Measurements from ENCODE around the gene KLC4. TPM values are rescaled to one million over a fixed set of nuclear protein-coding genes. Genes with fewer than 3 reads are reported as not detected.

The KLC4 gene
- total RNA-seq, 2 experiments from 2014 or later, result 12.0 to 12.3 TPM

Other genes starting within 250 kb of the KLC4 start
- gene RPL7L1, start 180.0 kb upstream of the KLC4 start, total RNA-seq, result 100 to 1,000 TPM in 1 of 2 experiments, 10 to 100 TPM in 1; 99.0 to 101 TPM
- not detected for gene PTCRA, start 143.6 kb upstream of the KLC4 start, total RNA-seq
- 10 to 100 TPM; 37.6 to 41.0 TPM for gene CNPY3, start 130.2 kb upstream of the KLC4 start, total RNA-seq
- gene GNMT, start 98.9 kb upstream of the KLC4 start, total RNA-seq, result not detected
- 10 to 100 TPM; 17.1 to 18.2 TPM for gene PEX6, start 80.5 kb upstream of the KLC4 start, total RNA-seq
- 10 to 100 TPM; 52.4 to 54.4 TPM for gene PPP2R5D, start 75.1 kb upstream of the KLC4 start, total RNA-seq
- gene MEA1, start 45.7 kb upstream of the KLC4 start, total RNA-seq, result 10 to 100 TPM; 80.6 to 85.1 TPM
- gene KLHDC3, start 45.4 kb upstream of the KLC4 start, total RNA-seq, result 10 to 100 TPM; 58.6 to 58.9 TPM
- gene RRP36, start 38.0 kb upstream of the KLC4 start, total RNA-seq, result 10 to 100 TPM; 31.0 to 32.7 TPM
- gene CUL7, start 5.8 kb upstream of the KLC4 start, total RNA-seq, result 10 to 100 TPM; 21.9 to 22.1 TPM
- gene MRPL2, start 197 bp upstream of the KLC4 start, total RNA-seq, result 10 to 100 TPM; 87.7 to 95.1 TPM
- 1 to 10 TPM; 2.0 to 2.2 TPM for gene PTK7, start 16.7 kb downstream of the KLC4 start, total RNA-seq
- gene SRF, start 111.6 kb downstream of the KLC4 start, total RNA-seq, result 10 to 100 TPM; 27.8 to 28.2 TPM
- gene CUL9, start 122.6 kb downstream of the KLC4 start, total RNA-seq, result 10 to 100 TPM; 43.1 to 49.3 TPM
- gene DNPH1, start 169.8 kb downstream of the KLC4 start, total RNA-seq, result 10 to 100 TPM; 59.7 to 59.8 TPM
- gene TTBK1, start 183.8 kb downstream of the KLC4 start, total RNA-seq, result under 1 TPM in 1 of 2 experiments, not detected in 1; 0.02 TPM
- not detected for gene SLC22A7, start 238.6 kb downstream of the KLC4 start, total RNA-seq
- 1 to 10 TPM; 2.9 to 3.1 TPM for gene CRIP3, start 249.2 kb downstream of the KLC4 start, total RNA-seq

Measured in activated naive CD4-positive, alpha-beta T cell treated with anti-CD3 and anti-CD28 coated beads for 36 hours (primary cell).